IMR-90 (cell line): ENCODE results near the gene OR8D4.

ENCODE experiments used
- BHLHE40 ChIP-seq: fragments of 150-350 bp; IDR thresholded peaks from 2 replicates; pipeline ENCODE4 v1.6.1; 2016; ENCODE audit warnings: mild to moderate bottlenecking, low read depth, low read length
- CHD1 ChIP-seq: IDR thresholded peaks from 2 replicates; pipeline ENCODE4 v1.6.1; 2012; ENCODE audit warnings: low read depth, low read length, improper control_type of control experiment
- CTCF ChIP-seq: conservative IDR thresholded peaks from 2 replicates; pipeline ENCODE4 v1.5.1; 2012; ENCODE audit warnings: mild to moderate bottlenecking, low read depth, low read length, improper control_type of control experiment
- POLR2A ChIP-seq: IDR thresholded peaks from 2 replicates; pipeline ENCODE4 v1.6.1; 2012; ENCODE audit warnings: mild to moderate bottlenecking, low read depth, low read length

GRCh38 chr11:123892031-123892430, 9.9 kb upstream of the OR8D4 start:
- TF ChIP-seq POLR2A (no peak), CTCF (no peak), CHD1 (no peak), BHLHE40 (no peak)
